ENCODE results near the gene ATP2C1.

ATP2C1 gene

GRCh38 chr3:130895690-130896488 lies 2.0 kb downstream of the ATP2C1 start:
- no peak for DNase-seq (ENCODE audit: low spot score)

DNA sequence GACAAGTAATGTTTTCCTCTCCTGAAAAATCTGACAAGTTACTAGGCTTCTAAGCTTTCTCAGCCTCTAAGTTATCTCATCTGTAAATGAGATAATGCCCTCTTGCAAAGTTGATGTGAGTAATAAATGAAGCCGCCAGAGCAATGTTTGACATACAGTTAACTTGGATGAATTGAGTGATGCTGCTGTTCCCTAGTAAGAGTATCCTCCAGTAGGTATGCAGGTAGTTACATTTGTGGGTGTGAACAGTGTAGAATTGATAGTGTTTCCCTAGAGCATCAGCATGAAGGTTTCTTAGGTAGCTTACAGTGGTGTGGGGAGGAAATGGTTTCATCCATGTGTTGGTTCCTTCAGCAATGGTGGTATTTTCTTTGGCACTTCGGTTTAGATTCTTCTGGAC lies 3.4 kb downstream of the ATP2C1 start:
- DNase-seq (ENCODE audit: low spot score) = no peak

DNA sequence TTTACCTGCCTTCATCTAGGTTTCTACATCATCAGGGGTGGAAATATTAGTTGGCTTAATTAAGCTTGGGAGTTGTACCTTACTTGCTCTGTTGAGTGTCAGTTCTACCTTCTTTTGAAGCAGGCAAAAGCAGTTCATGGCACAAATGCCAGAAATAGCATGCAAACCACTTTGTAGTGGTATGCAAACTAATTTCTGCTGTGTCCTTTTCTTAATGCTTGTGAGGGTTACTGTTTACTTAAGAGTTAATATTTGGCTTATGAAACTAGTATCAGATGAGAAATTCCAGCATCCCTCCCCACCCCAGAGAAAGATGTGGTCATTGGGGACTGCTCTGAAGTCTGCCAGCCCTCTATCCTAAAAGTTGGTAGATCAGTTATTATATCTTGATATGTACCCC lies 7.1 kb downstream of the ATP2C1 start:
- no peak for DNase-seq (ENCODE audit: low spot score)

GRCh38 chr3:130901463-130902204 lies 7.8 kb downstream of the ATP2C1 start:
- DNase-seq (ENCODE audit: low spot score) = no peak

DNA sequence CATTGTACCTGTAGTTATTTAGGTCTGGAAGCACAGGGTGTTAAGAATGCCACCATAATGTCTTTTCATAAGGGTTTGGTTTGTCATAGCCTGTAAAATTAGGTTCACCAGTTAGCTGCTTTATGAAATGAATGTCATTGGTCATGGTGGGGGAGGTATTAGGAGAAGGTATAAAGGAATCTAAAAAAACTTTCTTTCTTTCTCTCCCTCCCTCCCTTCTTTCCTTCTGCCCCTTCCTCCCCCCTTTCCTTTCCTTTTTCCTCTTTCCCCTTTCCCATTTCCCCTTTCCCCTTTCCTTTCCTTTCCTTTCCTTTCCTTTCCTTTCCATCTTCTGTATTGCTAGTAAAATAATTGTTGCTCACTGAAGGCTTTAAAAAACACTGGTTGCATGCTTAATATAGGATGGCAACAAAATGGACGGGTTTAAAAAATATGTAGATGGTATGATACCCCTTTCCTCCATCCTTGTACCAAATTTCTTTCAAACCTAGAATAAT lies 9.6 kb downstream of the ATP2C1 start:
- no peak for DNase-seq (ENCODE audit: low spot score)

- no peak for DNase-seq (ENCODE audit: low spot score)
Observed at GRCh38 chr3:130904491-130904890, 10.6 kb downstream of the ATP2C1 start.

- DNase-seq (ENCODE audit: low spot score) = no peak
Observed at GRCh38 chr3:130905551-130905950, 11.7 kb downstream of the ATP2C1 start.

DNA sequence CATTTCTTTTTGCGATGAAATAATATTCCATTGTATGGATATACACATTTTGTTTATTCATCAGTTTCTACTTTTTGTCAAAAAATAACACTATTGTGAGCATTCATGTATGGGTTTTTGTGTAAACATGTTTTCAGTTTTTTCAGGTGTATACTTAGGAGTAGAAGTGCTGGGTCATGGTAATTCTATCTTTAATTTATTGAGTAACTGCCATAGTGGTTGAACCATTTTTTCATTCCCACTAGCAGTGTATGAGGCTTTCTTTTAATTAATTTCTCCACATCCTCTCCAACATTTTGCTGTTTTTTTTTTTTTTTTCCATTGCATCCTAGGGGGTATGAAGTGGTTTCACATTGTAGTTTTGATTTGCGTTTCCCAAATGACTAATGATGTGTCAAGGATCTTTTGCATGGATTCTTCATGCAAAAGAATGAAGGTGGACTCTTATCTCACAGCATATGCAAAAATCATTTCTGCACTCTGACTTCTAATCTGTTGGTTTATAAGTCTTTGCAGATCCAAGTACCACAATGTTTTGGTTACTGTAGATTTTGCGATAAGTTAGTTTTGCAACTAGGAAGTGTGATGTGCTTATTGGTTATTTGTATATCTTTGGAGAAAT lies 12.6 kb downstream of the ATP2C1 start:
- no peak for DNase-seq (ENCODE audit: low spot score)

DNA sequence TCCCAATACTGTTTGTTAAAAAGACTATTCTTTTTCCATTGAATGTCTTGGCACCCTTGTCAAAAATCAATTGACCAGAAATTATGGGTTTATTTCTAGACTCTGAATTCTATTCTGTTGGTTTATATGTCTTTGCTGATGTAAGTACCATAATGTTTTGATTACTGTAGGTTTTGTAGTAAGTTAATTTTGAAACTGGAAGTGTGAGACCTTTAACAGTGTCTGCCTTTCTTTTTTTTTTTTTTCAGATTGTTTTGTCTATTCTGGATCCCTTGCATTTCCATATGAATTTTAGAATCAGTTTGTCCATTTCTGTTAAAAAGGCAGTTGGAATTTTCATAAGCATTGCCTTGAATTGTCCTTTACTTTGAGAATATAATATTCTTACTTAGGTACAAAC lies 13.6 kb downstream of the ATP2C1 start:
- no peak for DNase-seq (ENCODE audit: low spot score)

- no peak for DNase-seq (ENCODE audit: low spot score)
Observed at GRCh38 chr3:130907966-130908365, 14.1 kb downstream of the ATP2C1 start.

DNA sequence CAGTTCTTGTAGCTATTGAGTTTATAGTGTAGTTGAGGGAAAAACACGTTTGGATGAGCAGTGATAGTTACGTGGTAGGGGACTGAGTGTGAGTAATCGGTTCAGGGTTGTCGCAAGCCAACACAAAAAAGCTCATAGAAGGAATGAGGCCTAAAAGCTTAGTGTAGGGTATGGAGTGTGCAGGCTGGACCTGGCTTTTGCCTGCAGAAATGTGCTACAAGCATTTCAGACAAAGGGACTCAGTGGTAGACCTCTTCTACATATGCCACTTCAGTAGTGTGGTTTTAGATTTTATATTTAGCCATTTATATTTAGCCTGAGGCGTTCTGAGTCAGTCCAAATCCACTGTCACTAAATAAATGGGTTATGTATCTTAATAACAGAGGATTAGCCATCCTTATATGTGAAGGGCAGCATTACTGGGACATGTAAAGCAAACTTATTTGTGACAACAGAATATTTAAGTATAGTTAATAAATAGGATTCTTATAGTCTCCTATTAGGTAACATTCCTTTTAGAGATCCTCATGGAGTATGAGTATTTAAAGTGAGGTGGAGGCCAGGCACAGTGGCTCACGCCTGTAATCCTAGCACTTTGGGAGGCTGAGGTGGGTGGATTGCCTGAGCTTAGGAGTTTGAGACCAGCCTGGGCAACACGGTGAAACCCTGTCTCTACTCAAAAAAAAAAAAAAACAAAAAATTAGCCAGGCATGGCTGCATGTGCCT lies 21.8 kb downstream of the ATP2C1 start:
- DNase-seq (ENCODE audit: low spot score) = no peak

GRCh38 chr3:130916507-130917167 lies 22.8 kb downstream of the ATP2C1 start:
- DNase-seq (ENCODE audit: low spot score) = no peak

GRCh38 chr3:130918328-130918727 lies 24.4 kb downstream of the ATP2C1 start:
- DNase-seq (ENCODE audit: low spot score) = no peak

DNA sequence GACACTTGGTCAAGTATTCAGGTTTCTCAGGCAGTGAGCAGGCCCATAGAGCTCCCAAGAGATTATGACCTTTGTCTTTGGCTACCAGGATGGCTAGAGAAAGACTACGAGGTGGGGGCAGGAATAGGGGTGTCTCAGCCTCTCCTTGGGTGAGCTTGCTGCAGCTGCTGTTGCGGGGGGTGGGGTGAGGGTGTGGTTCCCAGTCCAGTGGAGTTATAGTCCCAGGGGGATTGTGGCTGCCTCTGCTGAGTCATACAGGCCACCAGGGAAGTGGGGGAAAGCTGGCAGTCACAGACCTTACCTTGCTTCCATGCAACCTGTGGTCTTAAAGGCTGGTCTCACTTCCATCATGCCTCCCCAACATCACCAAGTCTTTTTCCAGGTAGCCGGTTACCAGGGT lies 31.7 kb downstream of the ATP2C1 start:
- DNase-seq (ENCODE audit: low spot score) = no peak

DNA sequence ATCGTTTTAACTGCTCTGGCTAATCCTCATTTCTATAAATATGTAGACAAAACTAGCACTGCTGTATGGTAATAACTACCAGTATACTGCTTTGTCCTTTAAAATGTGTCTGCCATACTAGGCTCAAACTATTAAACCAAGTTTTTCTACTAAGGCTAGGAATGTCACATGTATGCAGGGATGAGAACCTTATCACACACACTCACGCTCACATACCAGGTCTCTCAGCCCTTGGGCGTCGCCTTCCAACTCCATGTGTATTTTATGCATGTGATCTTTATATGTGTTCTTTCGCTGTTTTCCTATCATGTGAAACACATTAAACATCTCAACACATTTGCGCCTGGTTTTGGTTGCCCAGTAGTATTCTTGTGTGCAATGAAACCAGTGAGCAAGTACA lies 32.6 kb downstream of the ATP2C1 start:
- DNase-seq (ENCODE audit: low spot score) = no peak

DNA sequence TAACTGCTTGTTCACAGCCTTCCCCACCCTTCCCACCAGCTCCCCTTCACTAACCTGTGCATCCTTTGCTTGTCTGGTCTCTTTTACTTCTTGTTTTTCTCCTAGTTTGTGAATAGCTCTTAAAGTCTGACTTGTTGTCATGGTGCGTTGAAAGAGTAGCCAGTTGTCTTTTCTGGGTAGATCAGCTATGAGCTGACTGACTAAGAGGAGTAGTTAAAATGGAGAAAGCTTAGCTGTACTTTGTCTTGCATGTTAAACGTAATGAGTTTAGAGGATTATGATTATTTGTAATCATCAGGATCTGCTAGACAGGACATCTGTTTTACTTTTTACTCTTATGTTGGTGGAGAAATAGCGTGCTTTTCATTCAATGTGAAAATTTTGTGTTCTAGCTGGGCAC lies 35.9 kb downstream of the ATP2C1 start:
- no peak for DNase-seq (ENCODE audit: low spot score)

- DNase-seq (ENCODE audit: low spot score) = no peak
Observed at GRCh38 chr3:130932979-130933378, 39.1 kb downstream of the ATP2C1 start.

GRCh38 chr3:130933801-130934345 lies 40.0 kb downstream of the ATP2C1 start:
- DNase-seq (ENCODE audit: low spot score) = no peak

DNA sequence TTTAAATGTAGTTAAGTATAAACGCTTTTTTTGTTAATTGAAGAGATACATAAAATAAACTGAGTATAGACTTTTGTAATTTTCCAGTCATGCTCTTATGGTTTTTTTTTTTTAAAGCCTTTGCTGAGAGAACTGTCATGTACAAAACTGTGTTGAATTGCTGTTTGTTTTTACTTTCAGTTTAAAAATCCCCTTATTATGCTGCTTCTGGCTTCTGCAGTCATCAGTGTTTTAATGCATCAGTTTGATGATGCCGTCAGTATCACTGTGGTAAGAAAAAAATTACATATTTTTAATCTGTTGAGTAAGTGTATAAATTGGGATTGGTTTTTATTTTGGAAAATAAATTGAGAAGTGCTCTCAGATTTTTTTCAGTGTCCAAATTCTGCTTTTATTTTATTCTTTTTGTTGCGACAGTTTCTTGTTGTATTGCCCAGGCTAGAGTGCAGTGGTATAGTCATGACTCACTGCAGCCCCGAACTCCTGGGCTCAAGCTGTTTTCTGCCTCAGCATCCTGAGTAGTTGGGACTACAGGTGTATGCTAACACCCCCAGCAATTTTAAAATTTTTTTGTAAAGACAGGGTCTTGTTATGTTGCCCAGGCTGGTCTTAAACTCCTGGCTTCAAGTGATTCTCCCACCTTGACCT lies 40.7 kb downstream of the ATP2C1 start:
- DNase-seq (ENCODE audit: low spot score) = no peak

DNA sequence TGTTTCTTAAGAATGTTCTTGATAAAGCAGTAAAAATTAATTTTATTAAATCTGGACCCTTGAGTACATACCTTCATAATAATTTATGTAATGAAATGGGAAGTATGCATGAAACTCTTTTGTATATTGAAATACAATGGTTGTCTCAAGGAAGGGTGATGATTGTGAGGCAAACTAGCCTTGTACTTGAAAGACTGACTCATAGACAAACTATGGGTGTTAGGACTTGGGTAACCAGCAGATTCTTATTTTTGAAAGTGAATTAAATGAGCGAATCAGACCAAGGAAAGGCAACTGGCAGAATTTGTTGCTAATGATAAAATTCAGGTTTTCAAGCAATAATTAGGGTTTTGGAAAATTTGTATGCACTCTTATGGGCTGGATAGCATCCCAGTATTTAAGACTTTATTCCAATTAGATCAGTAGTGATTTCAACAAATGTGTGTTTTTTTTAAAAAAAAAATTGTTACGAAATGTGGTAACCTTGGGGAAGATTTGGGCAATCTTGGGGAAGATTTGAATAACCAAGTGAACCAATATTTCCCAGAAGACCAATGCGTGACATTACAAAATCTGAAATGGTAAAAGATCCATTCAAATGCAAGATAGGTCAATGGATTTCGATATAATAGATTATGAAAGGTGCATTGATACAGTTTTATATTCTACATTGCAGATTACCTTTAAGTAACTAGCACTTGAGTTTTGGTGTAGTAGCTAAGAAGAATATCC lies 42.0 kb downstream of the ATP2C1 start:
- DNase-seq (ENCODE audit: low spot score) = no peak
